SIG-M5 (cell line): Measurements from ENCODE around the gene CPEB1.
"Not testable (repeated sequence)": the region's sequence is repeated elsewhere in the genome, so short reads cannot be mapped to it uniquely, and the experiment has no call there.

Experiments
- DNase-seq: peaks from one replicate; lab custom pipeline; 2025; lab: John Stamatoyannopoulos, UW

Gene CPEB1

GRCh38 chr15:82649226-82649999 lies 2.2 kb upstream of the CPEB1 start:
- no peak for DNase-seq

- DNase-seq = no peak
Observed at GRCh38 chr15:82648257-82649103, 1.3 kb upstream of the CPEB1 start.

- DNase-seq = no peak
Observed at GRCh38 chr15:82647835-82648256, 683 bp upstream of the CPEB1 start.

GRCh38 chr15:82646250-82647044 lies 716 bp downstream of the CPEB1 start:
- DNase-seq = no peak

- not testable (repeated sequence) for DNase-seq
Observed at GRCh38 chr15:82644967-82645852, 2.0 kb downstream of the CPEB1 start.

GRCh38 chr15:82643992-82644391 lies 3.2 kb downstream of the CPEB1 start:
- DNase-seq = no peak

- DNase-seq = no peak
Observed at GRCh38 chr15:82642656-82643055, 4.5 kb downstream of the CPEB1 start.

DNA sequence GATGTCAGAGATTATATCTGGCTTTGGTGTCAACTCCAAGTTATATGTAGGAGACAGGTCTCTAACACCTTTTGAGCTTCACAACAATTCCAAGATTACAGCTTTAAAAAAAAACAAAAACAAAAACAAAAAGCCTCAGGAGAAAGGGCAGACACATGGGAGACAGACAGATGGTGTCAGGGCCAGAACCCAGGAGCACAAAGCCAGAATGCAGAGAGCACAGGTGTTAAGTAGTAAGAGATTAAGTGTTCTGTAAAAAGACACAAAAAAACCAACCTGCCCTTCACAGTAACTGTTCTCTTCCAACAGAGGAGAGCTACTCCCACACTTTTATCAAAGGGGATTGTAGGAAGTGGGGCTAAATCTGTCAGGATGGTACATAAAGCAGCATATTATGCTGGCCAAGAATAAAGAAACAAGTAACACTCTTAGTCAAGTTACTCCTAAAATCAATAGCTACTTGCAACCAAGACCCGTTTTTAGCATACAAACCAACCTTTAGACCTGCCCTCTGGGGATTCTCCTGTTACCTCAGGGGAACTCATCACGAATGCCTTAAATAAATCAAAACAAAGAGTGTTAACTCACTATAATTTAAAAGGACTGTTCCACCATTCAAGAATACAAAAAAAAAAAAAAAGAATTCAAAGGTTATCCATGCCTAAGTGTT lies 5.9 kb downstream of the CPEB1 start:
- DNase-seq = no peak

DNA sequence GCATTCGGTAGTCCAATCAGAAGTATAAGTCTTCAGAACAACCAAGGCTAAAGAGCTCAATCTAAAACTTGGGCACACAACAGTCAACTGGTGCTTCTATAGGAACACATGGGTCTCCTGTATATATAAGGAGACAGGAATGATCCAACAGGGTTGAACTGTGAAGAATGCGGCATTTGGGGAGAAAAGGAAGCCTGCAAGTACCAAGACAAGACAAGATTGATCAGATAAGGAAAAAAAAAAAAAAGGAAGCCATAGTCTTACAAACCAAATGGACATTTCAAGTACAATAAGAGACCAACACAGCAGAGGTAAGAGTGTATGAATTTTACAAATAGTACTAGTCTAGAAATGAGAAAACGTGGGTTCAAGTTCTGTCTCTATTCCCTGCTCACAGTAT lies 6.5 kb downstream of the CPEB1 start:
- no peak for DNase-seq

- no peak for DNase-seq
Observed at GRCh38 chr15:82635798-82636197, 11.4 kb downstream of the CPEB1 start.

DNA sequence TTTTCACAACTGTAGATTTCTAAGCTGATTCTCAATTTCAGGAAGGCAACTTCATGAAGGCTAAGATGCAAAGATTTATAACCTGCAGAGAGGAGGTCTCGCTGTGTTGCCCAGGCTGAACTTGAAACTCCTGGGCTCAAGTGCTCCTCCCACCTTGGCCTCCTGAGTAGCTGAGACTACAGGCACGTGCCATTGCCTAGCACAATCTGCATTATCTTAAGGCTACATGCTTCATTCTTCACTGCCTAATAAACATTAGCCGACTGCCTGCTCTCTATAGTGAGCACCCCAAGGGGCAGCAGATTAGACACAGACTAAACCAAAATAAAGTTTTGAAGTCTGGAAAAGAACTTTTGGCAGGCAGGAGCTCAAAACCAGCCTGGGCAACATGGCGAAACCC lies 17.1 kb downstream of the CPEB1 start:
- DNase-seq = no peak

GRCh38 chr15:82625136-82625535 lies 22.0 kb downstream of the CPEB1 start:
- DNase-seq = no peak

DNA sequence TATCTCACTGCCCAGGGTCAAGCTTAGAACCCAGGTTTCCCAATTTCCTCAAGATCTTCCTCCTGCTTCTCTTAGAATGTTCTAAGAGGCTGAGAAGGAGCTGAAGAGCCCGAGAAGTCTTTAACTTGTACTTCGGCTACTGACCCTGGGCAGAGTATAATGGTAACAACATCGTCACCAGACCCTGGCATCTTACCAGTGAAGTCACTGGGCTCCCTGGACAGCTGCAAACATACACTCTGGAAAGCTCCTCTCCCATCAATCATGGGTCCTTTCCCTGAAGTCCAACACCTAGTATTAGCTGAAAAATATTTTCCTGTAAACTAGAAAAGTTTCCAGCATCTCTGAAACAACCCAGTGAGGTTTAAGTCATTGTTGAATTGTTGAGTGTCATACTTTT lies 22.7 kb downstream of the CPEB1 start:
- no peak for DNase-seq

DNA sequence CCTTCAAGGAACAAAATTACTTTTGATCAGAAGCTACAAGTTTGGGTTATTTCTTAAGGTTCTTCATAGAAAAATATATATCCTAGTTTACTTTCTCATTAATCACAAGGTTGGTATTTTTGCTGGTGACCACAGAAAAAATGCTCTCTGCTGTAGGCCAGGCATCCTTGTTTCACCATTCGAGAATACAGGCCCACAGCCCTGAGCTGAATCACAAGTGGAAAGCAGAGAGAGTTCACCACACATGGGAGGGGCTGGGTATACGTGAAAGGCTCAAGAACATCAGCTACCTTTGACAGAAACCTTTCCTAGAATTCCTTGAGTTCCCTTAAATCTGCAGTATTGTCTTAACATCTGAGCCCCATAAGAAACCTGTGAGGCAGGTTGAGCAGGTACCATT lies 23.2 kb downstream of the CPEB1 start:
- DNase-seq = no peak

- no peak for DNase-seq
Observed at GRCh38 chr15:82621970-82622369, 25.2 kb downstream of the CPEB1 start.

DNA sequence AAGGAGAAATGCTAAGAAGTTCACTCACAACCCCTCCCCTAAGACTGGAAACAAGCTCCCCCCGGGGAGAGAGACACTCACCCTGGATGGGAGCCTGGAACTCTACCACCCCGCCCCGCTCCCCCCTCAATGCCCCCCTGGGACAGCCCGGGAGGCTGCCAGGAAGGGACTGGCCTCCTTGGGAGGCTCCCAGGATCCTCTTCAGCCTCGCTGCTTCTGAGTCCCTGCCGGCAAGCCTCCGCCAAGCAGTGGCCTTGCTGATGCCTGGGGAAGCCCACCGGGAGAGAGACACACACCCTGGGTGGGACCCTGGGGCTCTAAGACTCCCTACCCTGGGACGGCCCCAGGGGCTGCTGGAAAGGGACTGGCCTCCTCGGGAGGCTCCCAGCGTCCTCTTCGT lies 33.4 kb downstream of the CPEB1 start:
- DNase-seq = no peak

GRCh38 chr15:82611348-82611747 lies 35.8 kb downstream of the CPEB1 start:
- DNase-seq = no peak

- no peak for DNase-seq
Observed at GRCh38 chr15:82602195-82602594, 45.0 kb downstream of the CPEB1 start.

- no peak for DNase-seq
Observed at GRCh38 chr15:82599862-82600261, 47.3 kb downstream of the CPEB1 start.

DNA sequence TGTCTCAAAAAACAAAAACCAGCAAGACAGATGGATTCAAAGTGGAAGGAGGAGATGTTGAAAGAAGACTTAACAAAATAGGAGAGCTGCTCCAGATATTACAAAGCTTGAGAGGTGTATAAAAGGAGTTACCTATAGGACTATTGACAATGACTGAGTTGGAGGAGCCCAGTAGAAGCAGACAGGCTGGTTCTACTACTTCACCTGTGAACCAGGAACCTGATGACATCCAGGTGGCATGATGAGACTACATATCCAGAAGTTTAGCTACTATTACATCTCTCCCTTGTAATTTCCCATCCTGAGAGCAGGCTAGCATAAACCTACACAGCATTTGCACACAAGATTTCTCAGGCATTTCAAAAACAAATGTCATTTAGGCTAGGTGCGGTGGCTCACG lies 49.3 kb downstream of the CPEB1 start:
- DNase-seq = no peak

- DNase-seq = no peak
Observed at GRCh38 chr15:82595766-82596165, 51.4 kb downstream of the CPEB1 start.
